PFSK-1 (cell line): ENCODE measurements around the gene SULF2.

Source experiments
- POLR2AphosphoS5 ChIP-seq: IDR thresholded peaks from 2 replicates; pipeline ENCODE4 v1.6.1; 2012; ENCODE audit warnings: low read depth, mild to moderate bottlenecking, control low read depth, low read length, moderate library complexity
- TF ChIP-seq, protein P1 (sequence below), 2 experiments: IDR thresholded peaks; 2 replicates each; pipeline versions ENCODE4 v1.6.1 to v1.8.0; 2011 to 2012; ENCODE audit warnings: low read depth in 2 of 2, low read length in 2 of 2, control low read depth in 1 of 2, inconsistent platforms in 1 of 2, mild to moderate bottlenecking in 1 of 2, moderate library complexity in 1 of 2; ENCODE audit not compliant: insufficient read depth in 1 of 2

DNA sequence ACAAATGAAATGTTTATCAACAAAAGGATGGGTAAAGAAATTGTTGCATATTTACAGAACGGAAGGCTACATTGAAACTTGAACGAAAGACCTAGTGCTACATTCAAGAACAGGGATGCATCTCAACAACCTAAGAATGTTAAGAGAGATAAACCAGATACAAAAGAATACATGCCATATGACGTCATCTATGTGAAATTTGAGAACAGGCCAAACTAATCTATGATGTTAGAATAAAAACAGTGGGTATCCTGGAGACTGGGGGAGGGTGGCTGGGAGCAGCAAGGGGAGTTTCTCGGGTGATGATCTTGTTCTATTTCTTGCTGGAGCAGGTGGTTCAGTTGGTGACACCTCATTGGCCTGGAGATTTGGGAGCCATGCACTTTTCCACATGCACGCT lies 81.5 kb downstream of the SULF2 start:
- TF ChIP-seq, protein P1, sequence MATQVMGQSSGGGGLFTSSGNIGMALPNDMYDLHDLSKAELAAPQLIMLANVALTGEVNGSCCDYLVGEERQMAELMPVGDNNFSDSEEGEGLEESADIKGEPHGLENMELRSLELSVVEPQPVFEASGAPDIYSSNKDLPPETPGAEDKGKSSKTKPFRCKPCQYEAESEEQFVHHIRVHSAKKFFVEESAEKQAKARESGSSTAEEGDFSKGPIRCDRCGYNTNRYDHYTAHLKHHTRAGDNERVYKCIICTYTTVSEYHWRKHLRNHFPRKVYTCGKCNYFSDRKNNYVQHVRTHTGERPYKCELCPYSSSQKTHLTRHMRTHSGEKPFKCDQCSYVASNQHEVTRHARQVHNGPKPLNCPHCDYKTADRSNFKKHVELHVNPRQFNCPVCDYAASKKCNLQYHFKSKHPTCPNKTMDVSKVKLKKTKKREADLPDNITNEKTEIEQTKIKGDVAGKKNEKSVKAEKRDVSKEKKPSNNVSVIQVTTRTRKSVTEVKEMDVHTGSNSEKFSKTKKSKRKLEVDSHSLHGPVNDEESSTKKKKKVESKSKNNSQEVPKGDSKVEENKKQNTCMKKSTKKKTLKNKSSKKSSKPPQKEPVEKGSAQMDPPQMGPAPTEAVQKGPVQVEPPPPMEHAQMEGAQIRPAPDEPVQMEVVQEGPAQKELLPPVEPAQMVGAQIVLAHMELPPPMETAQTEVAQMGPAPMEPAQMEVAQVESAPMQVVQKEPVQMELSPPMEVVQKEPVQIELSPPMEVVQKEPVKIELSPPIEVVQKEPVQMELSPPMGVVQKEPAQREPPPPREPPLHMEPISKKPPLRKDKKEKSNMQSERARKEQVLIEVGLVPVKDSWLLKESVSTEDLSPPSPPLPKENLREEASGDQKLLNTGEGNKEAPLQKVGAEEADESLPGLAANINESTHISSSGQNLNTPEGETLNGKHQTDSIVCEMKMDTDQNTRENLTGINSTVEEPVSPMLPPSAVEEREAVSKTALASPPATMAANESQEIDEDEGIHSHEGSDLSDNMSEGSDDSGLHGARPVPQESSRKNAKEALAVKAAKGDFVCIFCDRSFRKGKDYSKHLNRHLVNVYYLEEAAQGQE (IDR thresholded peaks at IDR 0.05; ENCODE audit: insufficient read depth in 1 of 2, low read depth in 2 of 2, low read length in 2 of 2), result no peak
- no peak for TF ChIP-seq POLR2AphosphoS5
